ENCODE results near the gene MAGI2. TPM values are rescaled to one million over a fixed set of nuclear protein-coding genes. Genes with fewer than 3 reads are reported as not detected.

Gene MAGI2
- total and polyA plus RNA-seq, 2 donors from 2014 or later, result 4.4 to 9.0 TPM

DNA sequence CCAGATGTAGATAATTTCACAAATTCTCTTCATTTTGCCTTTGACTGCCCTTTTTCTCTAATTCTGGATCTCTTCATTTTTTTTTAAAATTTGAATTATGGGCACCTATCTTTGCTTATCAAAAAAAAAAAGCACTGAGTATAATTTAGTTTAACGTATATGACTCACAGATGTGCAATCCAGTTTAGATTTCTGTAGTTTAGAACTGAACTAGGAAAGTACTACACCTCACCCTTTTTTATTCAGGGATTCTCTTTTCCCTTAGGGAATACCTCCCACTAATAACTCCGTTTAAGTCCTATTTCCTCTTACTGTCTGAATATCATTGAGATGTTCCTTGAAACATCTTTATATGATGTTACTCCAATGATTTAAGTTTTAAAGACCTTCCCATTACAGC is 665.0 kb downstream of the MAGI2 start:
- FAIRE-seq (no peak), DNase-seq (no peak)
- no peak for TF ChIP-seq CTCF (IDR thresholded peaks at IDR 0.05; ENCODE audit: borderline replicate concordance, extremely low read depth, insufficient read depth)
- Histone ChIP-seq H3K36me3 (ENCODE audit: control insufficient read depth in 2 of 3, insufficient read depth in 3 of 3, low read length in 3 of 3) (no peaks in the 10 kb centered on the region), H3K9me3 (ENCODE audit: control insufficient read depth in 2 of 3, insufficient read depth in 1 of 3, low read length in 3 of 3) (no peaks in the 10 kb centered on the region), H3K27ac (ENCODE audit: low read depth in 2 of 2, low read length in 2 of 2) (no peak overlapping the region), H3K4me1 (ENCODE audit: control insufficient read depth in 2 of 3, insufficient read depth in 2 of 3, low read depth in 1 of 3, low read length in 3 of 3) (no peaks in the 10 kb centered on the region), H3K27me3 (ENCODE audit: control insufficient read depth, insufficient read depth, low read length) (no peaks in the 10 kb centered on the region), H3K4me3 (ENCODE audit: low read length in 3 of 3) (no peak overlapping the region), H3K9ac (ENCODE audit: low read length in 3 of 3) (no peak overlapping the region)
- intact Hi-C loops (cut with DNase I), result no loop called here

DNA sequence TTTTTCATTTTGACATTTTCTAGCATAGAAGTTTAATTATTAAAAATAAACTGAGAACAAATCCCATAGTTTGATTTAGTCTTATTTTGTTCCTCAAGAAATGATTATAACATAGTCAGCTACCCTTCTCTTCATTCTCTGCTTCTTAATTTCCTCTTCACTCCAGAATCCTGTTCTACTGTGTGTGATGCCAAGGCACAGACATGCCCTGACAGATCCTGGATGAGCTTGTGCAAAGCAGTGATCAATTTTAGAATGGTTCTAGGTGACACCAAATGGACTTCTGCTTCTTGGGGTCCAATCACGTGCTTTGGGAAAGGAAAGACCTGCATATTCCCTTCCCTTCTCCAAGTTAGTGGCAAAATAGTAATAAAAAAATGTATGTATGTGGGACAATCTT is 665.6 kb downstream of the MAGI2 start:
- H3K9ac ChIP-seq (ENCODE audit: low read length in 3 of 3), result no peak overlapping the region
- DNase-seq (no peak), FAIRE-seq (no peak)
- intact Hi-C loops (cut with DNase I), result no loop called here
- H3K36me3 ChIP-seq (ENCODE audit: control insufficient read depth in 2 of 3, insufficient read depth in 3 of 3, low read length in 3 of 3), result no peaks in the 10 kb centered on the region
- H3K4me1 ChIP-seq (ENCODE audit: control insufficient read depth in 2 of 3, insufficient read depth in 2 of 3, low read depth in 1 of 3, low read length in 3 of 3), result no peaks in the 10 kb centered on the region
- H3K27me3 ChIP-seq (ENCODE audit: control insufficient read depth, insufficient read depth, low read length), result no peaks in the 10 kb centered on the region
- TF ChIP-seq CTCF (IDR thresholded peaks at IDR 0.05; ENCODE audit: borderline replicate concordance, extremely low read depth, insufficient read depth), result no peak
- H3K9me3 ChIP-seq (ENCODE audit: control insufficient read depth in 2 of 3, insufficient read depth in 1 of 3, low read length in 3 of 3), result no peaks in the 10 kb centered on the region
- no peak overlapping the region for H3K4me3 ChIP-seq (ENCODE audit: low read length in 3 of 3)
- no peak overlapping the region for H3K27ac ChIP-seq (ENCODE audit: low read depth in 2 of 2, low read length in 2 of 2)

GRCh38 chr7:78786055-78786454 is 667.4 kb downstream of the MAGI2 start:
- Histone ChIP-seq H3K4me1 (ENCODE audit: control insufficient read depth in 2 of 3, insufficient read depth in 2 of 3, low read depth in 1 of 3, low read length in 3 of 3) (no peaks in the 10 kb centered on the region), H3K4me3 (ENCODE audit: low read length in 3 of 3) (no peak overlapping the region), H3K27ac (ENCODE audit: low read depth in 2 of 2, low read length in 2 of 2) (no peak overlapping the region), H3K36me3 (ENCODE audit: control insufficient read depth in 2 of 3, insufficient read depth in 3 of 3, low read length in 3 of 3) (no peaks in the 10 kb centered on the region), H3K9ac (ENCODE audit: low read length in 3 of 3) (no peak overlapping the region), H3K9me3 (ENCODE audit: control insufficient read depth in 2 of 3, insufficient read depth in 1 of 3, low read length in 3 of 3) (no peaks in the 10 kb centered on the region), H3K27me3 (ENCODE audit: control insufficient read depth, insufficient read depth, low read length) (no peaks in the 10 kb centered on the region)
- intact Hi-C loops (cut with DNase I), result no loop called here
- no peak for TF ChIP-seq CTCF (IDR thresholded peaks at IDR 0.05; ENCODE audit: borderline replicate concordance, extremely low read depth, insufficient read depth)
- DNase-seq (no peak), FAIRE-seq (no peak)
